SIG-M5 treated with dmso at 0.1 percent for 504 hours (cell line): ENCODE data around the gene LUZP1.
"Not testable (repeated sequence)": the region's sequence is repeated elsewhere in the genome, so short reads cannot be mapped to it uniquely, and the experiment has no call there.

Experiments
- DNase-seq: peaks from one replicate; lab custom pipeline; 2025; ENCODE audit not compliant: unreplicated experiment; lab: John Stamatoyannopoulos, UW

Gene LUZP1

GRCh38 chr1:23168445-23169194, at the start of gene LUZP1:
Gene LUZP1, minus strand, starts transcription at chr1:23168856.
- peak; percentile 65 for DNase-seq

- DNase-seq = no peak
These were observed 48.9 kb upstream of the LUZP1 start, which contains the start of gene HTR1D for GRCh38 chr1:23217421-23218115. Gene HTR1D, minus strand, starts transcription at chr1:23217502. Its CDS starts 23,283 bp downstream, at chr1:23194219.

- DNase-seq = no peak
These were observed 48.2 kb upstream of the LUZP1 start for GRCh38 chr1:23216771-23217420.

- no peak for DNase-seq
These were observed 47.2 kb upstream of the LUZP1 start for GRCh38 chr1:23215751-23216449.

GRCh38 chr1:23215291-23215690, 46.6 kb upstream of the LUZP1 start:
- DNase-seq = no peak

- DNase-seq = no peak
These were observed 46.0 kb upstream of the LUZP1 start for GRCh38 chr1:23214640-23215039.

- DNase-seq = no peak
These were observed 43.3 kb upstream of the LUZP1 start for GRCh38 chr1:23211955-23212354.

GRCh38 chr1:23210963-23211362, 42.3 kb upstream of the LUZP1 start:
- DNase-seq = no peak

- DNase-seq = no peak
These were observed 41.7 kb upstream of the LUZP1 start for GRCh38 chr1:23210351-23210785.

GRCh38 chr1:23209770-23210169, 41.1 kb upstream of the LUZP1 start:
- no peak for DNase-seq

GRCh38 chr1:23208527-23208926, 39.9 kb upstream of the LUZP1 start:
- DNase-seq = no peak

- DNase-seq = not testable (repeated sequence)
These were observed 39.1 kb upstream of the LUZP1 start for GRCh38 chr1:23207733-23208132.

GRCh38 chr1:23202263-23202749, 33.6 kb upstream of the LUZP1 start:
- no peak for DNase-seq

GRCh38 chr1:23200883-23201282, 32.2 kb upstream of the LUZP1 start:
- no peak for DNase-seq

GRCh38 chr1:23198373-23198772, 29.7 kb upstream of the LUZP1 start:
- DNase-seq = no peak

GRCh38 chr1:23196627-23197328, 28.1 kb upstream of the LUZP1 start:
- no peak for DNase-seq

GRCh38 chr1:23194119-23194984, 25.7 kb upstream of the LUZP1 start:
- DNase-seq = no peak

- DNase-seq = no peak
These were observed 24.9 kb upstream of the LUZP1 start for GRCh38 chr1:23193391-23194118.

- no peak for DNase-seq
These were observed 22.5 kb upstream of the LUZP1 start for GRCh38 chr1:23191199-23191598.
